T-helper 17 cell (primary cell): ENCODE measurements around the gene KIRREL3. TPM values are rescaled to one million over a fixed set of nuclear protein-coding genes. Genes with fewer than 3 reads are reported as not detected.
A peak's percentile ranks its signal among the peaks of the same experiment; 100 is the strongest.

ENCODE experiments used
- ATAC-seq: fragments of 150-1000 bp; cut with Tn5 transposase; 2 replicates; pipeline ENCODE4 v1.10.0; 2021; ENCODE audit warnings: mild to moderate bottlenecking, moderate library complexity
- DNase-seq, 3 donors: peaks; one replicate each; pipeline versions ENCODE4 v3.0.0 to v3.0.0-alpha.2; 2020 to 2021
- H3K9me3 ChIP-seq: one replicate; pipeline ENCODE4 v1.7.0; 2013; ENCODE audit warnings: low read length, mild to moderate bottlenecking; ENCODE audit not compliant: control insufficient read depth, poor library complexity, severe bottlenecking
- H3K27ac Mint-ChIP-seq: one replicate; pipeline ENCODE4 v1.8.0; 2022; ENCODE audit warnings: mild to moderate bottlenecking, moderate library complexity, mixed read lengths
- H3K27me3 Mint-ChIP-seq: one replicate; pipeline ENCODE4 v1.8.0; 2022; ENCODE audit warnings: mixed read lengths
- H3K36me3 Mint-ChIP-seq: one replicate; pipeline ENCODE4 v1.8.0; 2022; ENCODE audit warnings: low read depth, mixed read lengths
- H3K4me1 Mint-ChIP-seq: one replicate; pipeline ENCODE4 v1.8.0; 2022; ENCODE audit warnings: mild to moderate bottlenecking, mixed read lengths
- H3K4me3 Mint-ChIP-seq: one replicate; pipeline ENCODE4 v1.8.0; 2022; ENCODE audit warnings: mild to moderate bottlenecking, moderate library complexity, mixed read lengths
- total RNA-seq, 4 donors: library from RNA in 2 of 4; stranded (reverse) in 2 of 4; gene quantifications; one replicate each; pipeline ENCODE4 v1.2.3 and lab custom pipeline; 2022 to 2026

The KIRREL3 gene
- total RNA-seq, 2 donors from 2014 or later = not detected

- H3K36me3 Mint-ChIP-seq = no peaks in the 10 kb centered on the region
- H3K27me3 Mint-ChIP-seq = peaks cover 23% of the 10 kb centered on the region
- DNase-seq = no peak
- H3K9me3 ChIP-seq = no peaks in the 10 kb centered on the region
- ATAC-seq = no peak
- H3K4me3 Mint-ChIP-seq = no peak overlapping the region
- no peaks in the 10 kb centered on the region for H3K4me1 Mint-ChIP-seq
- no peak overlapping the region for H3K27ac Mint-ChIP-seq
Measured at GRCh38 chr11:126489836-126490660, 510.5 kb downstream of the KIRREL3 start.

- DNase-seq = no peak
- peaks cover 27% of the 10 kb centered on the region for H3K27me3 Mint-ChIP-seq
- H3K9me3 ChIP-seq = no peaks in the 10 kb centered on the region
- H3K4me1 Mint-ChIP-seq = peaks cover 1% of the 10 kb centered on the region
- no peak overlapping the region for H3K27ac Mint-ChIP-seq
- no peak overlapping the region for H3K4me3 Mint-ChIP-seq
- H3K36me3 Mint-ChIP-seq = no peaks in the 10 kb centered on the region
- ATAC-seq = no peak
Measured at GRCh38 chr11:126488591-126489370, 511.8 kb downstream of the KIRREL3 start.

GRCh38 chr11:126487711-126488110 is 512.9 kb downstream of the KIRREL3 start:
- DNase-seq (no peak), ATAC-seq (no peak)
- H3K4me1 Mint-ChIP-seq = peaks cover 2% of the 10 kb centered on the region
- no peaks in the 10 kb centered on the region for H3K36me3 Mint-ChIP-seq
- no peak overlapping the region for H3K27ac Mint-ChIP-seq
- H3K9me3 ChIP-seq = no peaks in the 10 kb centered on the region
- peaks cover 25% of the 10 kb centered on the region for H3K27me3 Mint-ChIP-seq
- H3K4me3 Mint-ChIP-seq = no peak overlapping the region

GRCh38 chr11:126485986-126486635 is 514.5 kb downstream of the KIRREL3 start:
- no peaks in the 10 kb centered on the region for H3K36me3 Mint-ChIP-seq
- H3K27me3 Mint-ChIP-seq = peaks cover 23% of the 10 kb centered on the region
- H3K4me1 Mint-ChIP-seq = peaks cover 5% of the 10 kb centered on the region
- no peak overlapping the region for H3K4me3 Mint-ChIP-seq
- ATAC-seq = no peak
- H3K9me3 ChIP-seq = no peaks in the 10 kb centered on the region
- no peak for DNase-seq
- H3K27ac Mint-ChIP-seq = no peak overlapping the region

- H3K4me3 Mint-ChIP-seq = no peak overlapping the region
- ATAC-seq (no peak), DNase-seq (no peak)
- peaks cover 12% of the 10 kb centered on the region for H3K4me1 Mint-ChIP-seq
- H3K36me3 Mint-ChIP-seq = no peaks in the 10 kb centered on the region
- no peaks in the 10 kb centered on the region for H3K9me3 ChIP-seq
- H3K27me3 Mint-ChIP-seq = peaks cover 23% of the 10 kb centered on the region
- H3K27ac Mint-ChIP-seq = no peak overlapping the region
Measured at GRCh38 chr11:126485021-126485792, 515.4 kb downstream of the KIRREL3 start.

- DNase-seq (no peak), ATAC-seq (no peak)
- H3K36me3 Mint-ChIP-seq = no peaks in the 10 kb centered on the region
- peaks cover 16% of the 10 kb centered on the region for H3K27me3 Mint-ChIP-seq
- H3K27ac Mint-ChIP-seq = no peak overlapping the region
- H3K4me3 Mint-ChIP-seq = no peak overlapping the region
- peaks cover 12% of the 10 kb centered on the region for H3K4me1 Mint-ChIP-seq
- no peaks in the 10 kb centered on the region for H3K9me3 ChIP-seq
Measured at GRCh38 chr11:126484266-126484665, 516.3 kb downstream of the KIRREL3 start.

- ATAC-seq = no peak
- no peak overlapping the region for H3K4me3 Mint-ChIP-seq
- peaks cover 14% of the 10 kb centered on the region for H3K27me3 Mint-ChIP-seq
- peak overlapping the region; percentile 11 for H3K27ac Mint-ChIP-seq
- DNase-seq = no peak
- no peaks in the 10 kb centered on the region for H3K36me3 Mint-ChIP-seq
- H3K9me3 ChIP-seq = no peaks in the 10 kb centered on the region
- H3K4me1 Mint-ChIP-seq = peaks cover 12% of the 10 kb centered on the region
Measured at GRCh38 chr11:126483621-126484195, 516.9 kb downstream of the KIRREL3 start.

GRCh38 chr11:126482586-126483108 is 517.9 kb downstream of the KIRREL3 start:
- DNase-seq (no peak), ATAC-seq (no peak)
- no peak overlapping the region for H3K4me3 Mint-ChIP-seq
- H3K27ac Mint-ChIP-seq = no peak overlapping the region
- peaks cover 14% of the 10 kb centered on the region for H3K27me3 Mint-ChIP-seq
- no peaks in the 10 kb centered on the region for H3K36me3 Mint-ChIP-seq
- H3K9me3 ChIP-seq = no peaks in the 10 kb centered on the region
- H3K4me1 Mint-ChIP-seq = peaks cover 20% of the 10 kb centered on the region

GRCh38 chr11:126481303-126481680 is 519.3 kb downstream of the KIRREL3 start:
- DNase-seq (no peak), ATAC-seq (no peak)
- no peaks in the 10 kb centered on the region for H3K9me3 ChIP-seq
- no peaks in the 10 kb centered on the region for H3K36me3 Mint-ChIP-seq
- no peak overlapping the region for H3K27ac Mint-ChIP-seq
- no peak overlapping the region for H3K4me3 Mint-ChIP-seq
- H3K4me1 Mint-ChIP-seq = peaks cover 20% of the 10 kb centered on the region
- H3K27me3 Mint-ChIP-seq = peaks cover 14% of the 10 kb centered on the region

- H3K36me3 Mint-ChIP-seq = no peaks in the 10 kb centered on the region
- H3K4me3 Mint-ChIP-seq = peak overlapping the region; percentile 78
- ATAC-seq = peak; percentile 91
- DNase-seq = peak; percentile 33 to 52 (median 39)
- peak overlapping the region; percentile 60 for H3K27ac Mint-ChIP-seq
- H3K9me3 ChIP-seq = no peaks in the 10 kb centered on the region
- peaks cover 20% of the 10 kb centered on the region for H3K4me1 Mint-ChIP-seq
- peaks cover 8% of the 10 kb centered on the region for H3K27me3 Mint-ChIP-seq
Measured at GRCh38 chr11:126480410-126481302, 519.9 kb downstream of the KIRREL3 start.

- DNase-seq (no peak), ATAC-seq (no peak)
- H3K9me3 ChIP-seq = no peaks in the 10 kb centered on the region
- H3K27me3 Mint-ChIP-seq = peaks cover 4% of the 10 kb centered on the region
- peak overlapping the region; percentile 60 for H3K27ac Mint-ChIP-seq
- no peak overlapping the region for H3K4me3 Mint-ChIP-seq
- H3K36me3 Mint-ChIP-seq = no peaks in the 10 kb centered on the region
- peaks cover 20% of the 10 kb centered on the region for H3K4me1 Mint-ChIP-seq
Measured at GRCh38 chr11:126480015-126480409, 520.6 kb downstream of the KIRREL3 start.
